ENCODE measurements around the gene CHAF1A. TPM values are rescaled to one million over a fixed set of nuclear protein-coding genes. Genes with fewer than 3 reads are reported as not detected.

CHAF1A gene
- total and polyA plus RNA-seq, 5 experiments from 2014 or later = 1.7 to 10.9 (median 2.4) TPM

DNA sequence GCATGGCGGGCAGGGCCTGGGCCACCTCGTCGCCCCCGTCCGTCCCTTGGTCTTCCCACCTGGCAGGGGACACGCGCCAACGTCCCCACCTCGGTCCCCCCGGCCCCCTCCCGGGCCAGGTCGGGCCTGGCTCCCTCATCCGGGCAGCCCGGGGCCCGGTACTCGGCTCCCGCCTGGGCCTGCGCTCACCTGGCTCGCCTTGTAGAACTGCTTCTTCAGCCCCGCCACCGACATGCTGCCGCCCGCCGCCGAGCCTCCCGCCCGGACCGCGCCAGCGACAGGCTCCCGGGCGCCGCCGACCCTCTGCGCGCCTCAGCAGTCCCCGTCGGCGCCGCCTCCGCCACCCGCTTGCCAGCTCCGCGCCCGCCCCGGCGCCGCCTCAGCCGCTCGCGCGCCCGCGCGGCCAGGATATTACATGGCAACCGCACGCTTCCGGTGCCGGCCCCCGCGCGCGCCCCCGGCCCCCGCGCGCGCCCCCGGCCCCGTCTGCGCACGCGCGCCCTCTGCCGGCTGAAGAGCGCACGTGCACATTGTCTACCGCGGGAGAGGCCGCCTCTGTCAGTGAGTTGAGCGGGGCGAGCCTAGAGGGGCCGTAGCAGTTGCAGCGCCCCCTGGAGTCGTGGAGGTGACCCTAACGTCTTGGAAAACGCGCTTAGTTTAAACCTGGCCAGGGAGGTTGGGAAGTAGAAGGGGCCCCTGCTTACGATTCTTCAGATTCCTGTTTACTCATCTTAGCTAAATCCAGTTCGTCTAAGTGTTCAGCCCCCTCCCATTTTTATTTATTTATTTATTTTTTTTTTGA, 2.1 kb upstream of the CHAF1A start, which contains the start of gene SH3GL1:
SH3GL1 (minus strand) TSS at position 413 of the 802 bp plus-strand sequence; CDS start at position 234, 179 bp downstream.
- ATAC-seq (peak; percentile 61 to 66), DNase-seq (peak; percentile 86 to 96 (median 92))
- peak within 1 kb of the TSS; percentile 79 to 97 (median 92) for H3K4me3 Mint-ChIP-seq
- no peaks in the 10 kb centered on the region for H3K27me3 Mint-ChIP-seq
- H3K9me3 Mint-ChIP-seq = peaks cover 0 to 1% (median 0%) of the 10 kb centered on the region in 9 donors
- peaks cover 30 to 68% (median 61%) of the 10 kb centered on the region in 4 donors for H3K4me1 Mint-ChIP-seq
- H3K27ac Mint-ChIP-seq = peak within 1 kb of the TSS; percentile 86 to 99 (median 98)
- POLR2A ChIA-PET = interaction anchor here (0.6 to 3.2 kb wide), 10 partner anchors 9 to 154 kb away, joined by 3 to 34 read pairs (median 6); partner anchors contain the start of genes MPND and YJU2
- H3K36me3 Mint-ChIP-seq = peaks cover 0 to 18% (median 0%) of the 10 kb centered on the region in 3 donors

DNA sequence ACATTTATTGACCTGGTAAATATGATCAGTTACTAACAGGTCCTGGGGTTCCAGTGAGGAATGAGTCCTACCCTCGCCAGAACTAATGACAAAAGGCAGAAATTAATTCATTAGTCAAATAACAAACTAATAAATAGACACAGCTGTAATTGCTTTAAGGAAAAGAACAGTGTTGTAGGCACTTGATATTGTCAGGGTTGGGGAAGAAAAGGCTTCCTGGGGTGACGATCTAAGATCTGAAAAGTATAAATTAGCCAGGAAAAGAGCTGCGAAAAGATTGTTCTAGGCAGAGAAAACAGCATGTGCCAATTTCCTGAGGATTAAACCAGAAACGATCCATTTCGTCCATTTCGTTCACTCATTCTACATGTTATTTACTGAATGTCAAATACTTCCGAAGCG, 670 bp upstream of the CHAF1A start:
- Mint-ChIP-seq H3K4me3 (peak overlapping the region; percentile 79 to 97 (median 90)), H3K36me3 (peaks cover 0 to 5% (median 0%) of the 10 kb centered on the region in 3 donors), H3K27ac (peak overlapping the region; percentile 86 to 99 (median 98)), H3K4me1 (peaks cover 25 to 59% (median 53%) of the 10 kb centered on the region in 4 donors), H3K9me3 (peaks cover 0 to 1% (median 0%) of the 10 kb centered on the region in 9 donors), H3K27me3 (no peaks in the 10 kb centered on the region)
- no peak for ATAC-seq
- DNase-seq = no peak
- POLR2A ChIA-PET = interaction anchor here (0.6 to 3.2 kb wide), 12 partner anchors 22 to 417 kb away, joined by 3 to 34 read pairs (median 4); partner anchors contain the start of genes EEF2, HDGFL2, MPND and UBXN6

GRCh38 chr19:4403005-4403761, 743 bp downstream of the CHAF1A start:
- Mint-ChIP-seq H3K27me3 (no peaks in the 10 kb centered on the region), H3K27ac (peak overlapping the region in 7 of 10 donors; percentile 6 to 90 (median 80)), H3K36me3 (peaks cover 0 to 3% (median 0%) of the 10 kb centered on the region in 3 donors), H3K9me3 (peaks cover 0 to 1% (median 0%) of the 10 kb centered on the region in 9 donors), H3K4me1 (peaks cover 19 to 47% (median 42%) of the 10 kb centered on the region in 4 donors), H3K4me3 (peak overlapping the region; percentile 73 to 88 (median 84))
- DNase-seq (no peak), ATAC-seq (no peak)
- POLR2A ChIA-PET = interaction anchor here (0.9 to 1.2 kb wide), 4 partner anchors 31 to 51 kb away, joined by 3 to 4 read pairs (median 3); no protein-coding TSS in a partner anchor

GRCh38 chr19:4405977-4406376, 3.5 kb downstream of the CHAF1A start:
- POLR2A ChIA-PET = no interaction called here
- peaks cover 13 to 27% (median 23%) of the 10 kb centered on the region in 4 donors for H3K4me1 Mint-ChIP-seq
- ATAC-seq (no peak), DNase-seq (no peak)
- peaks cover 0 to 1% (median 0%) of the 10 kb centered on the region in 9 donors for H3K9me3 Mint-ChIP-seq
- H3K27me3 Mint-ChIP-seq = no peaks in the 10 kb centered on the region
- H3K27ac Mint-ChIP-seq = peak overlapping the region in 1 of 10 donors; percentile 43
- no peak overlapping the region for H3K4me3 Mint-ChIP-seq
- H3K36me3 Mint-ChIP-seq = peaks cover 0 to 7% (median 3%) of the 10 kb centered on the region in 3 donors

GRCh38 chr19:4406626-4407025, 4.2 kb downstream of the CHAF1A start:
- DNase-seq (no peak), ATAC-seq (no peak)
- Mint-ChIP-seq H3K4me3 (no peak overlapping the region), H3K4me1 (peaks cover 7 to 20% (median 16%) of the 10 kb centered on the region in 4 donors), H3K9me3 (peaks cover 0 to 1% (median 0%) of the 10 kb centered on the region in 9 donors), H3K36me3 (peaks cover 0 to 7% (median 3%) of the 10 kb centered on the region in 3 donors), H3K27me3 (no peaks in the 10 kb centered on the region), H3K27ac (no peak overlapping the region)
- POLR2A ChIA-PET = no interaction called here

DNA sequence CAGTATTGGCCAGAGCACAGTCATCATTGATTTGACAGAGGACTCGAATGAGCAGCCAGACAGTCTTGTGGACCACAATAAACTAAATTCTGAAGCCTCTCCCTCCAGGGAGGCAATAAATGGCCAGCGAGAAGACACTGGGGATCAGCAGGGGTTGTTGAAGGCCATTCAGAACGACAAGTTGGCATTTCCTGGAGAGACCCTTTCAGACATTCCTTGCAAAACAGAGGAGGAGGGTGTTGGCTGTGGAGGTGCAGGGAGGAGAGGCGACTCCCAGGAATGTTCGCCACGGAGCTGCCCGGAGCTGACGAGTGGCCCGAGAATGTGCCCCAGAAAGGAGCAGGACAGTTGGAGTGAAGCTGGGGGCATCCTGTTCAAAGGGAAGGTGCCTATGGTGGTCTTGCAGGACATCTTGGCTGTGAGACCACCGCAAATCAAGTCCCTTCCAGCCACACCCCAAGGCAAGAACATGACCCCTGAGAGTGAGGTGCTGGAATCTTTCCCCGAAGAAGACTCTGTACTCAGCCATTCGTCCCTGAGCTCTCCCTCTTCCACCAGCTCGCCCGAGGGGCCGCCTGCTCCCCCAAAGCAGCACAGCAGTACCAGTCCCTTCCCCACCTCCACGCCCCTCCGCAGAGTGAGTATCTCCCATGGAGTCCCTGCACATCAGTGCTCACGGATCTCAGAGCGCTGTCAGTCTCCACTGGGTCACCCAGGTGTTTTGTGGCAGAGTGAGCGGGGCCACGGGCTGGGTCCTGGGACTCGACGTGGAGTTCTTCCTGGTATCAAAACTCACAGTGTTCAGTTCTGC, 6.9 kb downstream of the CHAF1A start:
- Mint-ChIP-seq H3K27ac (no peak overlapping the region), H3K9me3 (no peaks in the 10 kb centered on the region), H3K4me1 (peaks cover 0 to 4% (median 1%) of the 10 kb centered on the region in 4 donors), H3K27me3 (no peaks in the 10 kb centered on the region), H3K36me3 (peaks cover 0 to 18% (median 3%) of the 10 kb centered on the region in 3 donors), H3K4me3 (no peak overlapping the region)
- ATAC-seq (no peak), DNase-seq (no peak)
- POLR2A ChIA-PET = interaction anchor here (0.6 to 0.7 kb wide), 2 partner anchors 66 to 1045 kb away, joined by 3 to 4 read pairs; no protein-coding TSS in a partner anchor

- Mint-ChIP-seq H3K36me3 (peaks cover 0 to 15% (median 3%) of the 10 kb centered on the region in 3 donors), H3K27me3 (no peaks in the 10 kb centered on the region), H3K4me1 (peaks cover 0 to 2% (median 0%) of the 10 kb centered on the region in 4 donors), H3K4me3 (no peak overlapping the region), H3K9me3 (no peaks in the 10 kb centered on the region), H3K27ac (no peak overlapping the region)
- POLR2A ChIA-PET = no interaction called here
- no peak for DNase-seq
- no peak for ATAC-seq
These were observed 11.1 kb downstream of the CHAF1A start for GRCh38 chr19:4413588-4413987.

GRCh38 chr19:4414144-4414799, 11.8 kb downstream of the CHAF1A start:
- no peak for ATAC-seq
- Mint-ChIP-seq H3K27me3 (no peaks in the 10 kb centered on the region), H3K9me3 (no peaks in the 10 kb centered on the region), H3K4me3 (no peak overlapping the region), H3K36me3 (peaks cover 0 to 15% (median 0%) of the 10 kb centered on the region in 3 donors), H3K27ac (no peak overlapping the region), H3K4me1 (peaks cover 0 to 2% (median 0%) of the 10 kb centered on the region in 4 donors)
- DNase-seq = no peak
- POLR2A ChIA-PET = no interaction called here

DNA sequence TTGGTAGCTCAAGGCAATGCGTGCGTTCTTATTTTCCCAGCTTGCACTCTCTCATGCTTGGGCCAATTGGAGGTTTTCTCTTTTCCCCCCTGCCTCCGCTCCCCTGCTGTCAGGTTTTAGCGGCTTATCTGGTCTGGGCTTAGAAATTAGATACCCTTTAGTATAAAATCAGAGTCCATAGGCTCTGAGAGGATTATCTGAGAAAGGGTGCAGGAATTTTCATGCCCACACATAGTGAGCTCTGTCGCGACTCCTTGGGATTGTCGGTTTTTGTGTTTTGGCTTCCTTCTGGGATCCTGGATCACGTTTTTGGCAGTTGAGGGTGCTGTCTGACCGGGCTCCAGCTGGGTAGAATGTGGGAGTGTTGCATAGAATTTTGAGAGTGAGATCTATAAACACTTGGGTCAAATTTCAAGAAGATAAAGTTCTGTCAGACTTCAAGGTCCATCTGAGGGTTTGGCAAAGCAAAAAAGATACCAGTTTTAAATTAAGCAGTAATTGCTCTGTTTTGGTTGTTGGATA, 12.4 kb downstream of the CHAF1A start:
- Mint-ChIP-seq H3K4me3 (no peak overlapping the region), H3K27ac (no peak overlapping the region), H3K9me3 (no peaks in the 10 kb centered on the region), H3K36me3 (peaks cover 0 to 11% (median 0%) of the 10 kb centered on the region in 3 donors), H3K27me3 (no peaks in the 10 kb centered on the region), H3K4me1 (peaks cover 0 to 2% (median 0%) of the 10 kb centered on the region in 4 donors)
- no peak for DNase-seq
- ATAC-seq = no peak
- POLR2A ChIA-PET = no interaction called here

GRCh38 chr19:4415352-4415751, 12.9 kb downstream of the CHAF1A start:
- POLR2A ChIA-PET = no interaction called here
- Mint-ChIP-seq H3K4me3 (no peak overlapping the region), H3K9me3 (no peaks in the 10 kb centered on the region), H3K27me3 (no peaks in the 10 kb centered on the region), H3K27ac (peak overlapping the region in 1 of 10 donors; percentile 62), H3K4me1 (peaks cover 0 to 2% (median 0%) of the 10 kb centered on the region in 4 donors), H3K36me3 (peaks cover 0 to 11% (median 0%) of the 10 kb centered on the region in 3 donors)
- no peak for DNase-seq
- no peak for ATAC-seq

GRCh38 chr19:4416268-4416667, 13.8 kb downstream of the CHAF1A start:
- POLR2A ChIA-PET = no interaction called here

More at GRCh38 chr19:4416268-4416667, 13.8 kb downstream of the CHAF1A start:
- H3K27me3 Mint-ChIP-seq = no peaks in the 10 kb centered on the region
- no peak for ATAC-seq
- DNase-seq = no peak
- H3K9me3 Mint-ChIP-seq = no peaks in the 10 kb centered on the region
- H3K27ac Mint-ChIP-seq = peak overlapping the region in 1 of 10 donors; percentile 24
- H3K4me3 Mint-ChIP-seq = no peak overlapping the region
- peaks cover 0 to 11% (median 0%) of the 10 kb centered on the region in 3 donors for H3K36me3 Mint-ChIP-seq
- peaks cover 0 to 2% (median 0%) of the 10 kb centered on the region in 4 donors for H3K4me1 Mint-ChIP-seq
